ENCODE data around the gene TMEM184A. TPM values are rescaled to one million over a fixed set of nuclear protein-coding genes. Genes with fewer than 3 reads are reported as not detected.

Gene TMEM184A
- total RNA-seq, 2 donors from 2014 or later = 35.8 to 54.3 TPM

GRCh38 chr7:1498370-1499305 lies 57.4 kb downstream of the TMEM184A start:
- no peak for DNase-seq
- peak overlapping the region in 1 of 2 donors; percentile 24 for H3K9ac ChIP-seq (ENCODE audit: low read depth in 2 of 2, low read length in 2 of 2)
- no peak overlapping the region for H3K27ac ChIP-seq
- peaks cover 8% of the 10 kb centered on the region for H3K4me1 ChIP-seq
- no peaks in the 10 kb centered on the region for H3K9me3 ChIP-seq
- H3K36me3 ChIP-seq = peaks cover 4% of the 10 kb centered on the region
- no peaks in the 10 kb centered on the region for H3K27me3 ChIP-seq
- intact Hi-C loops (cut with DNase I) = no loop called here
- TF ChIP-seq CTCF (IDR thresholded peaks at IDR 0.05) = no peak
- no peak overlapping the region for H3K4me3 ChIP-seq

GRCh38 chr7:1497293-1497927 lies 58.6 kb downstream of the TMEM184A start:
- Histone ChIP-seq H3K27me3 (no peaks in the 10 kb centered on the region), H3K9ac (ENCODE audit: low read depth in 2 of 2, low read length in 2 of 2) (no peak overlapping the region), H3K4me1 (no peaks in the 10 kb centered on the region), H3K4me3 (no peak overlapping the region), H3K9me3 (no peaks in the 10 kb centered on the region), H3K27ac (no peak overlapping the region), H3K36me3 (peaks cover 4% of the 10 kb centered on the region)
- no peak for DNase-seq
- TF ChIP-seq CTCF (IDR thresholded peaks at IDR 0.05) = no peak
- intact Hi-C loops (cut with DNase I) = no loop called here

GRCh38 chr7:1496531-1497292 lies 59.3 kb downstream of the TMEM184A start:
- H3K4me1 ChIP-seq = no peaks in the 10 kb centered on the region
- DNase-seq = no peak
- no peak overlapping the region for H3K27ac ChIP-seq
- no peaks in the 10 kb centered on the region for H3K9me3 ChIP-seq
- no peak overlapping the region for H3K4me3 ChIP-seq
- H3K27me3 ChIP-seq = no peaks in the 10 kb centered on the region
- intact Hi-C loops (cut with DNase I) = no loop called here
- H3K36me3 ChIP-seq = peaks cover 4% of the 10 kb centered on the region
- H3K9ac ChIP-seq (ENCODE audit: low read depth in 2 of 2, low read length in 2 of 2) = no peak overlapping the region
- no peak for TF ChIP-seq CTCF (IDR thresholded peaks at IDR 0.05)

GRCh38 chr7:1495564-1496242 lies 60.3 kb downstream of the TMEM184A start:
- H3K4me1 ChIP-seq = no peaks in the 10 kb centered on the region
- no peak for TF ChIP-seq CTCF (IDR thresholded peaks at IDR 0.05)
- H3K9me3 ChIP-seq = no peaks in the 10 kb centered on the region
- H3K9ac ChIP-seq (ENCODE audit: low read depth in 2 of 2, low read length in 2 of 2) = no peak overlapping the region
- intact Hi-C loops (cut with DNase I) = no loop called here
- no peak overlapping the region for H3K4me3 ChIP-seq
- H3K36me3 ChIP-seq = peaks cover 4% of the 10 kb centered on the region
- no peak overlapping the region for H3K27ac ChIP-seq
- H3K27me3 ChIP-seq = no peaks in the 10 kb centered on the region
- DNase-seq = no peak

Measured in colonic mucosa (tissue), 4 donors.